GM18867 (cell line): ENCODE results near the gene NCOA5.

ENCODE experiments used
- ATAC-seq: cut with Tn5 transposase; IDR thresholded peaks from one replicate; pipeline ENCODE4 v1.9.1; 2021; ENCODE audit warnings: mild to moderate bottlenecking, moderate library complexity; ENCODE audit not compliant: unreplicated experiment

The NCOA5 gene

GRCh38 chr20:46063151-46063550 lies 26.6 kb downstream of the NCOA5 start:
- no peak for ATAC-seq

- ATAC-seq: no peak
Observed at GRCh38 chr20:46062621-46063020, 27.1 kb downstream of the NCOA5 start.

GRCh38 chr20:46062151-46062550 lies 27.6 kb downstream of the NCOA5 start:
- ATAC-seq: no peak

GRCh38 chr20:46060975-46061374 lies 28.8 kb downstream of the NCOA5 start:
- no peak for ATAC-seq

- ATAC-seq: no peak
Observed at GRCh38 chr20:46060301-46060881, 29.4 kb downstream of the NCOA5 start.

GRCh38 chr20:46058599-46059281 lies 31.0 kb downstream of the NCOA5 start:
- no peak for ATAC-seq

- ATAC-seq: no peak
Observed at GRCh38 chr20:46057856-46058598, 31.7 kb downstream of the NCOA5 start.

GRCh38 chr20:46056970-46057855 lies 32.5 kb downstream of the NCOA5 start:
- ATAC-seq: no peak

GRCh38 chr20:46056027-46056833 lies 33.5 kb downstream of the NCOA5 start:
- ATAC-seq: no peak

- ATAC-seq: no peak
Observed at GRCh38 chr20:46055269-46055668, 34.5 kb downstream of the NCOA5 start.

- no peak for ATAC-seq
Observed at GRCh38 chr20:46054606-46055005, 35.2 kb downstream of the NCOA5 start.

GRCh38 chr20:46053416-46053815 lies 36.3 kb downstream of the NCOA5 start:
- ATAC-seq: no peak

GRCh38 chr20:46051556-46052308 lies 38.0 kb downstream of the NCOA5 start:
- ATAC-seq: no peak

- no peak for ATAC-seq
Observed at GRCh38 chr20:46050885-46051284, 38.9 kb downstream of the NCOA5 start.

- no peak for ATAC-seq
Observed at GRCh38 chr20:46050444-46050843, 39.3 kb downstream of the NCOA5 start.

GRCh38 chr20:46049815-46050214 lies 39.9 kb downstream of the NCOA5 start:
- no peak for ATAC-seq

GRCh38 chr20:46049190-46049589 lies 40.6 kb downstream of the NCOA5 start:
- no peak for ATAC-seq

GRCh38 chr20:46047821-46048220 lies 41.9 kb downstream of the NCOA5 start:
- no peak for ATAC-seq

GRCh38 chr20:46046588-46047310 lies 43.0 kb downstream of the NCOA5 start:
- ATAC-seq: no peak
